Cardiac fibroblast (primary cell): Measurements from ENCODE around the gene TTN.

Experiments
- DNase-seq, 2 donors: peaks; one replicate each; pipeline versions ENCODE4 v3.0.0 to v3.0.0-alpha.2; 2010; ENCODE audit warnings: low read depth in 2 of 2
- H3K4me3 ChIP-seq, 2 donors: replicated peaks in 1 of 2; 1 replicate in 1 of 2; 2 replicates in 1 of 2; pipeline ENCODE4 v1.5.1; 2011; ENCODE audit warnings: low read depth in 2 of 2, low read length in 2 of 2, mild to moderate bottlenecking in 2 of 2, moderate library complexity in 1 of 2
- CTCF ChIP-seq: IDR thresholded peaks from one replicate; pipeline ENCODE4 v1.5.1; 2011; ENCODE audit warnings: low read depth, mild to moderate bottlenecking, low read length, inconsistent platforms

The TTN gene

GRCh38 chr2:178692845-178693244 is 114.4 kb downstream of the TTN start:
- DNase-seq: no peak
- TF ChIP-seq CTCF: no peak

DNA sequence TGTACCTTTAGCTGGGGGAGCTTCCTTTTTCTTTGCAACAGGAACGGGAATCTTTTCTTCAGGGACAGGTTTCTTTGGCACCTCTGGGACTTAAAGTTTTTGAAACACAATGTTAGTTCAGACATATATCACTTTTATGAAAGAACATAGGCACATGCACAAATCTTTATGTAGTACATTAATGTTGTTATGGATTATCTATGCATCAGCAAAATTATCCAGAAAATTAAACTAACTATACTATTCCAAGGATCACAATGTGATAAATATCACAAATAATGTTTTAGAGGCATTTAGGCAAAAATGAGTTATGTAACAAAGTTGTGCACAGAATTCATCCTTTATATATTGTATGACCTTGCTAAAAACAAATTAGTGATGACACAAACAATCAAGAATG is 117.4 kb downstream of the TTN start:
- no peak for TF ChIP-seq CTCF

More at GRCh38 chr2:178692845-178693244, 114.4 kb downstream of the TTN start:
- no peak overlapping the region for H3K4me3 ChIP-seq

GRCh38 chr2:178683877-178684276 is 123.3 kb downstream of the TTN start:
- no peak for TF ChIP-seq CTCF
- H3K4me3 ChIP-seq: no peak overlapping the region
- no peak for DNase-seq

More for the DNA sequence above, 117.4 kb downstream of the TTN start:
- H3K4me3 ChIP-seq: no peak overlapping the region
- DNase-seq: no peak

- no peak overlapping the region for H3K4me3 ChIP-seq
- DNase-seq: no peak
- TF ChIP-seq CTCF: no peak
These were observed 126.1 kb downstream of the TTN start for GRCh38 chr2:178681081-178681480.

GRCh38 chr2:178679891-178680290 is 127.3 kb downstream of the TTN start:
- no peak for TF ChIP-seq CTCF
- no peak for DNase-seq
- H3K4me3 ChIP-seq: no peak overlapping the region

- no peak overlapping the region for H3K4me3 ChIP-seq
- DNase-seq: no peak
- TF ChIP-seq CTCF: no peak
These were observed 129.6 kb downstream of the TTN start for GRCh38 chr2:178677599-178677998.

DNA sequence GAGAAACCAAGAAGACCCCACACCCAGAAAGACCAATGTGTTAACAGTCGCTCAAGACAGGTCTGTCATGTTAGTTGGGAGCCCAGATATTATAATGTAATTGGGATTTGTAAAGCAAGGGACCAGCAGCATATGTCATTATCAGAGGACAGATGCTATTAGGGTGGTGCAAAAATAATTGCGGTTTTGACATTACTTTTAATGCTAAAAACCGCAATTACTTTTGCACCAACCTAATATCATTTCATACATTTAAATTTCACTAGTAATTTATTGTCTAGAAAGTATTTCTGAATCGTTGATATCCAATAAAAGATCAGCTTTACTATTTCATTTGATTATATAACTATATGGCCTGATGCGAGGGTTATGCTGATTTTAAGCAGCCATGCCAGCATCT is 131.2 kb downstream of the TTN start:
- no peak for DNase-seq
- H3K4me3 ChIP-seq: no peak overlapping the region
- no peak for TF ChIP-seq CTCF
